Measurements from ENCODE around the gene KRT14.

- TF ChIP-seq, protein P1, sequence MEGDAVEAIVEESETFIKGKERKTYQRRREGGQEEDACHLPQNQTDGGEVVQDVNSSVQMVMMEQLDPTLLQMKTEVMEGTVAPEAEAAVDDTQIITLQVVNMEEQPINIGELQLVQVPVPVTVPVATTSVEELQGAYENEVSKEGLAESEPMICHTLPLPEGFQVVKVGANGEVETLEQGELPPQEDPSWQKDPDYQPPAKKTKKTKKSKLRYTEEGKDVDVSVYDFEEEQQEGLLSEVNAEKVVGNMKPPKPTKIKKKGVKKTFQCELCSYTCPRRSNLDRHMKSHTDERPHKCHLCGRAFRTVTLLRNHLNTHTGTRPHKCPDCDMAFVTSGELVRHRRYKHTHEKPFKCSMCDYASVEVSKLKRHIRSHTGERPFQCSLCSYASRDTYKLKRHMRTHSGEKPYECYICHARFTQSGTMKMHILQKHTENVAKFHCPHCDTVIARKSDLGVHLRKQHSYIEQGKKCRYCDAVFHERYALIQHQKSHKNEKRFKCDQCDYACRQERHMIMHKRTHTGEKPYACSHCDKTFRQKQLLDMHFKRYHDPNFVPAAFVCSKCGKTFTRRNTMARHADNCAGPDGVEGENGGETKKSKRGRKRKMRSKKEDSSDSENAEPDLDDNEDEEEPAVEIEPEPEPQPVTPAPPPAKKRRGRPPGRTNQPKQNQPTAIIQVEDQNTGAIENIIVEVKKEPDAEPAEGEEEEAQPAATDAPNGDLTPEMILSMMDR (IDR thresholded peaks at IDR 0.05): no peak
- TF ChIP-seq POLR2AphosphoS5 (IDR thresholded peaks at IDR 0.05; ENCODE audit: low read depth, low read length): no peak
- TF ChIP-seq, protein P2, sequence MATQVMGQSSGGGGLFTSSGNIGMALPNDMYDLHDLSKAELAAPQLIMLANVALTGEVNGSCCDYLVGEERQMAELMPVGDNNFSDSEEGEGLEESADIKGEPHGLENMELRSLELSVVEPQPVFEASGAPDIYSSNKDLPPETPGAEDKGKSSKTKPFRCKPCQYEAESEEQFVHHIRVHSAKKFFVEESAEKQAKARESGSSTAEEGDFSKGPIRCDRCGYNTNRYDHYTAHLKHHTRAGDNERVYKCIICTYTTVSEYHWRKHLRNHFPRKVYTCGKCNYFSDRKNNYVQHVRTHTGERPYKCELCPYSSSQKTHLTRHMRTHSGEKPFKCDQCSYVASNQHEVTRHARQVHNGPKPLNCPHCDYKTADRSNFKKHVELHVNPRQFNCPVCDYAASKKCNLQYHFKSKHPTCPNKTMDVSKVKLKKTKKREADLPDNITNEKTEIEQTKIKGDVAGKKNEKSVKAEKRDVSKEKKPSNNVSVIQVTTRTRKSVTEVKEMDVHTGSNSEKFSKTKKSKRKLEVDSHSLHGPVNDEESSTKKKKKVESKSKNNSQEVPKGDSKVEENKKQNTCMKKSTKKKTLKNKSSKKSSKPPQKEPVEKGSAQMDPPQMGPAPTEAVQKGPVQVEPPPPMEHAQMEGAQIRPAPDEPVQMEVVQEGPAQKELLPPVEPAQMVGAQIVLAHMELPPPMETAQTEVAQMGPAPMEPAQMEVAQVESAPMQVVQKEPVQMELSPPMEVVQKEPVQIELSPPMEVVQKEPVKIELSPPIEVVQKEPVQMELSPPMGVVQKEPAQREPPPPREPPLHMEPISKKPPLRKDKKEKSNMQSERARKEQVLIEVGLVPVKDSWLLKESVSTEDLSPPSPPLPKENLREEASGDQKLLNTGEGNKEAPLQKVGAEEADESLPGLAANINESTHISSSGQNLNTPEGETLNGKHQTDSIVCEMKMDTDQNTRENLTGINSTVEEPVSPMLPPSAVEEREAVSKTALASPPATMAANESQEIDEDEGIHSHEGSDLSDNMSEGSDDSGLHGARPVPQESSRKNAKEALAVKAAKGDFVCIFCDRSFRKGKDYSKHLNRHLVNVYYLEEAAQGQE (IDR thresholded peaks at IDR 0.05; ENCODE audit: insufficient read depth in 1 of 2, low read depth in 2 of 2, low read length in 1 of 2): no peak
These were observed 8.2 kb downstream of the KRT14 start for GRCh38 chr17:41578538-41578937.

Measured in Panc1 (cell line).